Fibroblast of lung (primary cell): ENCODE measurements around the gene LZTR1.

Source experiments
- EZH2 ChIP-seq: IDR thresholded peaks from 2 replicates; pipeline ENCODE4 v1.5.1; 2012; ENCODE audit warnings: low read length, control low read depth, mild to moderate bottlenecking; ENCODE audit errors: missing control alignments
- TF ChIP-seq, protein P1 (sequence below), 2 donors: IDR thresholded peaks in 1 of 2; conservative IDR thresholded peaks in 1 of 2; 1 replicate in 1 of 2; 2 replicates in 1 of 2; pipeline ENCODE4 v1.5.1; 2011 to 2012; ENCODE audit warnings: low read length in 2 of 2, control low read depth in 1 of 2, inconsistent platforms in 1 of 2, low read depth in 1 of 2, mild to moderate bottlenecking in 1 of 2

DNA sequence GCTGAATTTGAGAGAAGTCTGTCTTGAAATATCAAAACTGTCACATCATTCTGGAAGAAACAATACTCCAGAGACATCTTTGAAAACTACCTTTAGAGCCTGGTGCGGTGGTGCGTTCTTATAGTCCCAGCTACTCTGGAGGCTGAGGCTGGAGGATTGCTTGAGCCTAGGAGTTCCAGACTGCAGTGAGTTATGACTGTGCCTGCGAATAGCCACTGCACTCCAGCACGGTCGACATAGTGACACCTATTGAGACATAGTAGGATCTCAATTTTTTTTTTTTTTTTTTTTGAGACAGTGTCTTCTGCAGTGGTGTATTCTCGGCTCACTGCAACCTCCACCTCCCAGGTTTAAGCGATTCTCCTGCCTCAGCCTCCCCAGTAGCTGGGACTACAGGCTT, 26.5 kb upstream of the LZTR1 start:
- TF ChIP-seq, protein P1, sequence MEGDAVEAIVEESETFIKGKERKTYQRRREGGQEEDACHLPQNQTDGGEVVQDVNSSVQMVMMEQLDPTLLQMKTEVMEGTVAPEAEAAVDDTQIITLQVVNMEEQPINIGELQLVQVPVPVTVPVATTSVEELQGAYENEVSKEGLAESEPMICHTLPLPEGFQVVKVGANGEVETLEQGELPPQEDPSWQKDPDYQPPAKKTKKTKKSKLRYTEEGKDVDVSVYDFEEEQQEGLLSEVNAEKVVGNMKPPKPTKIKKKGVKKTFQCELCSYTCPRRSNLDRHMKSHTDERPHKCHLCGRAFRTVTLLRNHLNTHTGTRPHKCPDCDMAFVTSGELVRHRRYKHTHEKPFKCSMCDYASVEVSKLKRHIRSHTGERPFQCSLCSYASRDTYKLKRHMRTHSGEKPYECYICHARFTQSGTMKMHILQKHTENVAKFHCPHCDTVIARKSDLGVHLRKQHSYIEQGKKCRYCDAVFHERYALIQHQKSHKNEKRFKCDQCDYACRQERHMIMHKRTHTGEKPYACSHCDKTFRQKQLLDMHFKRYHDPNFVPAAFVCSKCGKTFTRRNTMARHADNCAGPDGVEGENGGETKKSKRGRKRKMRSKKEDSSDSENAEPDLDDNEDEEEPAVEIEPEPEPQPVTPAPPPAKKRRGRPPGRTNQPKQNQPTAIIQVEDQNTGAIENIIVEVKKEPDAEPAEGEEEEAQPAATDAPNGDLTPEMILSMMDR (conservative IDR thresholded peaks at IDR 0.05 in 1 of 2, IDR thresholded peaks at IDR 0.05 in 1 of 2; ENCODE audit: low read depth in 1 of 2, low read length in 2 of 2): no peak
- TF ChIP-seq EZH2: no peak
